ENCODE measurements around the gene ABHD6. TPM values are rescaled to one million over a fixed set of nuclear protein-coding genes. Genes with fewer than 3 reads are reported as not detected.
A peak's percentile ranks its signal among the peaks of the same experiment; 100 is the strongest.

The ABHD6 gene
- total and polyA plus RNA-seq, 9 of the 15 experiments (the other 6 are each of a cell fraction or from before 2014, with no cell fraction given): 0.53 to 3.6 (median 2.5) TPM

- TF ChIP-seq STAG1 (CRISPR knock-in tag; IDR thresholded peaks at IDR 0.05; ENCODE audit: borderline replicate concordance) (no peak), POLR2B (IDR thresholded peaks at IDR 0.05; ENCODE audit: low read depth, partially characterized antibody) (no peak), TFAP4 (CRISPR knock-in tag; IDR thresholded peaks at IDR 0.05; ENCODE audit: borderline replicate concordance) (no peak), EGR1 (conservative IDR thresholded peaks at IDR 0.05) (no peak), ZNF512 (tag; IDR thresholded peaks at IDR 0.05) (no peak), ZNF175 (CRISPR knock-in tag; IDR thresholded peaks at IDR 0.05; ENCODE audit: low read depth) (no peak), FOXA1 (IDR thresholded peaks at IDR 0.05; ENCODE audit: borderline replicate concordance) (no peak), NR1H2 (CRISPR knock-in tag; IDR thresholded peaks at IDR 0.05) (no peak), IRF2 (CRISPR knock-in tag; IDR thresholded peaks at IDR 0.05) (no peak), TAL1 (IDR thresholded peaks at IDR 0.05) (peak; percentile 69; the same call in 1 of the 2 replicates), TFAM (CRISPR knock-in tag; conservative IDR thresholded peaks at IDR 0.05) (no peak), HDGF (IDR thresholded peaks at IDR 0.05) (no peak), ZNF146 (CRISPR knock-in tag; IDR thresholded peaks at IDR 0.05; ENCODE audit: unreplicated experiment) (no peak), CBFB (CRISPR knock-in tag; IDR thresholded peaks at IDR 0.05) (no peak), STAT5A (IDR thresholded peaks at IDR 0.05; ENCODE audit: borderline replicate concordance, low read length) (peak; percentile 42; the same call in 1 of the 2 replicates)
Measured at GRCh38 chr3:58329150-58329921, 91.7 kb downstream of the ABHD6 start (continued).

Measured in K562 (cell line).